Body of pancreas (tissue), 4 donors: ENCODE measurements around the gene UBE2Q2. TPM values are rescaled to one million over a fixed set of nuclear protein-coding genes. Genes with fewer than 3 reads are reported as not detected.

ENCODE experiments used
- ATAC-seq: fragments of 150-250 bp; one replicate; pipeline ENCODE4 v1.9.1; 2016
- DNase-seq, 4 donors: peaks; one replicate each; pipeline ENCODE4 v3.0.0-alpha.2; 2019
- H3K27ac ChIP-seq, 4 donors: fragments of 200-600 bp; sonication (generic); 1 replicate in 3 of 4; 2 replicates in 1 of 4; pipeline versions ENCODE4 v1.5.1 to v1.6.1; 2016 to 2019; ENCODE audit warnings: mild to moderate bottlenecking in 1 of 4, mixed read lengths in 1 of 4, moderate library complexity in 1 of 4
- H3K27me3 ChIP-seq, 2 donors: fragments of 200-600 bp; sonication (generic); one replicate each; pipeline ENCODE4 v1.6.0; 2016; ENCODE audit warnings: mild to moderate bottlenecking in 1 of 2
- H3K36me3 ChIP-seq, 2 donors: fragments of 200-600 bp; sonication (generic); replicated peaks in 1 of 2; 2 replicates each; pipeline ENCODE4 v1.5.1; 2016; ENCODE audit warnings: low read depth in 2 of 2; ENCODE audit not compliant: insufficient read depth in 1 of 2
- H3K4me1 ChIP-seq: fragments of 200-600 bp; sonication (generic); one replicate; pipeline ENCODE4 v1.6.0; 2016
- H3K4me3 ChIP-seq, 2 donors: fragments of 200-600 bp; sonication (generic); 1 replicate in 1 of 2; 2 replicates in 1 of 2; pipeline ENCODE4 v1.5.1; 2016 to 2019
- H3K9me3 ChIP-seq, 3 donors: fragments of 200-600 bp; sonication (generic); 1 replicate in 2 of 3; 2 replicates in 1 of 3; pipeline ENCODE4 v1.5.1; 2016
- CTCF ChIP-seq, 7 experiments: fragments of 450-650 bp in 4 of 7; fragments of 200-600 bp in 3 of 7; sonication (generic) in 3 of 7; IDR thresholded peaks; one replicate each; pipeline ENCODE4 v1.5.1; 2016 to 2019; ENCODE audit warnings: antibody characterized with exemption in 7 of 7
- POLR2A ChIP-seq, 3 donors: fragments of 450-650 bp; IDR thresholded peaks; one replicate each; pipeline ENCODE4 v1.6.1; 2016; ENCODE audit warnings: antibody characterized with exemption in 3 of 3, mild to moderate bottlenecking in 2 of 3
- WGBS, 2 donors: methylation state at CpG; one replicate each; pipeline ENCODE4 v1.1.5; 2017; 5-methylcytosine and 5-hydroxymethylcytosine counted together
- intact Hi-C: fragments of 100-400 bp; cut with DNase I; formaldehyde crosslinking; loops from one replicate; pipeline ENCODE4 v1.15.1; 2023
- total RNA-seq, 2 donors: library from RNA; depleted of rRNA; stranded (reverse); fragments of >200 nt; gene quantifications; one replicate each; pipeline ENCODE4 v1.1.0, GENCODE V29; 2016

The UBE2Q2 gene
- total RNA-seq, 2 donors from 2014 or later = 15.2 to 15.8 TPM

- intact Hi-C loops = no loop called here
- no peaks in the 10 kb centered on the region for H3K4me1 ChIP-seq
- H3K36me3 ChIP-seq = no peaks in the 10 kb centered on the region
- H3K27ac ChIP-seq = no peak overlapping the region
- H3K27me3 ChIP-seq = no peaks in the 10 kb centered on the region
- H3K9me3 ChIP-seq = no peaks in the 10 kb centered on the region
- DNase-seq = no peak
- H3K4me3 ChIP-seq = no peak overlapping the region
- no peak for ATAC-seq
- WGBS, 2 donors = 88 to 92% methylated on average over 2 of the region's 2 CpGs
- TF ChIP-seq CTCF (IDR thresholded peaks at IDR 0.05) (no peak), POLR2A (IDR thresholded peaks at IDR 0.05) (no peak)
These were observed 32.3 kb upstream of the UBE2Q2 start for GRCh38 chr15:75810874-75811498.

- H3K9me3 ChIP-seq = no peaks in the 10 kb centered on the region
- 77 to 93% methylated on average over 3 of the region's 3 CpGs for WGBS, 2 donors
- no peaks in the 10 kb centered on the region for H3K36me3 ChIP-seq
- H3K4me3 ChIP-seq = no peak overlapping the region
- TF ChIP-seq CTCF (IDR thresholded peaks at IDR 0.05) = no peak
- TF ChIP-seq POLR2A (IDR thresholded peaks at IDR 0.05) = no peak
- H3K4me1 ChIP-seq = no peaks in the 10 kb centered on the region
- H3K27ac ChIP-seq = no peak overlapping the region
- intact Hi-C loops = no loop called here
- DNase-seq = no peak
- ATAC-seq = no peak
- H3K27me3 ChIP-seq = no peaks in the 10 kb centered on the region
These were observed 31.6 kb upstream of the UBE2Q2 start for GRCh38 chr15:75811626-75812025.

- TF ChIP-seq POLR2A (IDR thresholded peaks at IDR 0.05) (no peak), CTCF (IDR thresholded peaks at IDR 0.05) (no peak)
- 92 to 93% methylated on average over 5 of the region's 5 CpGs for WGBS, 2 donors
- no peak for ATAC-seq
- Histone ChIP-seq H3K36me3 (no peaks in the 10 kb centered on the region), H3K27me3 (no peaks in the 10 kb centered on the region), H3K9me3 (no peaks in the 10 kb centered on the region), H3K4me3 (no peak overlapping the region), H3K4me1 (no peaks in the 10 kb centered on the region), H3K27ac (no peak overlapping the region)
- intact Hi-C loops = no loop called here
- DNase-seq = no peak
These were observed 28.5 kb upstream of the UBE2Q2 start for GRCh38 chr15:75814794-75815193.

- intact Hi-C loops = no loop called here
- H3K36me3 ChIP-seq = no peaks in the 10 kb centered on the region
- no peak overlapping the region for H3K4me3 ChIP-seq
These were observed 27.2 kb upstream of the UBE2Q2 start for GRCh38 chr15:75815811-75816719.

More at GRCh38 chr15:75815811-75816719, 27.2 kb upstream of the UBE2Q2 start:
- Histone ChIP-seq H3K27ac (no peak overlapping the region), H3K27me3 (no peaks in the 10 kb centered on the region), H3K4me1 (no peaks in the 10 kb centered on the region), H3K9me3 (no peaks in the 10 kb centered on the region)
- no peak for DNase-seq
- TF ChIP-seq CTCF (IDR thresholded peaks at IDR 0.05) (no peak), POLR2A (IDR thresholded peaks at IDR 0.05) (no peak)
- no peak for ATAC-seq
- 66 to 72% methylated on average over 3 of the region's 3 CpGs for WGBS, 2 donors
